Right hindlimb (tissue), 1 donor: ENCODE measurements around the gene RPTOR.
A peak's percentile ranks its signal among the peaks of the same experiment; 100 is the strongest.
"Not testable (repeated sequence)": the region's sequence is repeated elsewhere in the genome, so short reads cannot be mapped to it uniquely, and the experiment has no call there.

ENCODE experiments used
- DNase-seq: peaks from one replicate; pipeline ENCODE4 v3.0.0-alpha.2; 2018

The RPTOR gene

GRCh38 chr17:80513201-80513600, 31.4 kb upstream of the RPTOR start:
- DNase-seq: no peak

- no peak for DNase-seq
These were observed 30.7 kb upstream of the RPTOR start for GRCh38 chr17:80513892-80514291.

GRCh38 chr17:80516171-80516932, 28.3 kb upstream of the RPTOR start:
- DNase-seq: no peak

GRCh38 chr17:80517641-80518040, 27.0 kb upstream of the RPTOR start:
- DNase-seq: no peak

- no peak for DNase-seq
These were observed 26.2 kb upstream of the RPTOR start for GRCh38 chr17:80518392-80518791.

- DNase-seq: no peak
These were observed 25.4 kb upstream of the RPTOR start for GRCh38 chr17:80519091-80519781.

GRCh38 chr17:80520810-80521455, 23.7 kb upstream of the RPTOR start:
- DNase-seq: no peak

- no peak for DNase-seq
These were observed 21.4 kb upstream of the RPTOR start for GRCh38 chr17:80523054-80523744.

GRCh38 chr17:80523956-80524712, 20.5 kb upstream of the RPTOR start:
- peak; percentile 52 for DNase-seq

GRCh38 chr17:80526116-80526910, 18.3 kb upstream of the RPTOR start:
- no peak for DNase-seq

GRCh38 chr17:80527016-80527645, 17.5 kb upstream of the RPTOR start:
- DNase-seq: no peak

- DNase-seq: no peak
These were observed 16.1 kb upstream of the RPTOR start for GRCh38 chr17:80528536-80528935.

GRCh38 chr17:80529104-80529903, 15.3 kb upstream of the RPTOR start:
- DNase-seq: peak; percentile 53

GRCh38 chr17:80529904-80530292, 14.7 kb upstream of the RPTOR start:
- no peak for DNase-seq

- DNase-seq: no peak
These were observed 13.2 kb upstream of the RPTOR start for GRCh38 chr17:80531400-80531799.

- not testable (repeated sequence) for DNase-seq
These were observed 7.3 kb upstream of the RPTOR start for GRCh38 chr17:80537386-80537785.

GRCh38 chr17:80538484-80538883, 6.2 kb upstream of the RPTOR start:
- DNase-seq: no peak

- DNase-seq: peak; percentile 50
These were observed 5.5 kb upstream of the RPTOR start for GRCh38 chr17:80539022-80539641.

- no peak for DNase-seq
These were observed 825 bp downstream of the RPTOR start for GRCh38 chr17:80545499-80545826.

GRCh38 chr17:80546267-80546666, 1.6 kb downstream of the RPTOR start:
- no peak for DNase-seq
